Measurements from ENCODE around the gene MYCBP2.

GRCh38 chr13:77033717-77034302, 293.1 kb downstream of the MYCBP2 start:
- TF ChIP-seq CTCF (conservative IDR thresholded peaks at IDR 0.05), result no peak
- no peak for TF ChIP-seq EZH2 (IDR thresholded peaks at IDR 0.05; ENCODE audit: low read depth)
